ENCODE results near the gene RNF181.
"Not testable (repeated sequence)": the region's sequence is repeated elsewhere in the genome, so short reads cannot be mapped to it uniquely, and the experiment has no call there.

Gene RNF181

DNA sequence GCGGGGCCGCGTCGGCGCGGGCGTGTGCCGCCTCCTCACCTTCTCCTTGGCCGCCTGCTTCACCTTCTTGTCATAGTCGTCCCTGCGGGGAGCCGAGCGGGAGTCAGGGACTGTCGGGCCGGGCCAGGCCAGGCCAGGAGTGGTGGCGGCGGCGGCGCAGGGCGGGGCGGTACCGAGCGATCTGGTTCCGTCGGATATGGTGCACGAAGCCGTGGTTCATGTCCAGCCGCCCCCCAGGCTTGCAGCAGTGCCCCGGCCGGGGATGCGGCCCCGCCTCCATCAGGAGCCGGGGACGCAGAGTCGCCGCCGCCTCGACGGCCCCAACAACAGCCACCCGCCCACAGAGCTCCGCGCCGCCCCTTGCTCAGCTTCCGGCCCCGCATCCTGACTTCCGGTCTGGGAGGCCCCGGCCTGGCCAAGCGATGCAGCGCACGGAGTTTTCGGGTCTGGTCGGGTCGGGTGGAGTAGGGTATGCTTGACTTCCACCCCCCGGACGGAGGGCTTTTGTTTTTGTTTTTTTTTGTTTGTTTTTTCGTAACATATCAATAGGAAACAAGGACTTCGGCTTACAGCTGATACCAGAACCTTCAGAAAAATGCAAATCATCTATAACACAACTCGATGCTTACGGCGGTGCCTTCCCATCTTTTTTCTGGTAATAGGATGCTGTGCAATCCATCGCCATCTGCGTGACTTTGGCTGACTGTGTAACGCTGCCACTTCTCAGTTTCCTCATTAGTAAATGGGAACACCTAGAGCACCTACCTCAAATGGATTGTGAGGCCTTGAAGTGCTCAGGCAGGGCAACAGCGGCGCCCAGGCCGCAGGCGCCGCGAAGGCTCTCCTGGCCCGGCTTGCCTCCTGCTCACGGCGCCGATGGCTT is 16.4 kb downstream of the RNF181 start, which contains the start of gene C2orf68:
Gene C2orf68, minus strand, starts transcription at position 362 of the 883 bp plus-strand sequence. Its CDS starts 82 bp downstream, at position 280.
- TF ChIP-seq POLR2AphosphoS5 (IDR thresholded peaks at IDR 0.05; ENCODE audit: low read depth) (peak; percentile 82), GABPA (IDR thresholded peaks at IDR 0.05; ENCODE audit: low read depth) (peak; percentile 93), SPI1 (IDR thresholded peaks at IDR 0.05; ENCODE audit: borderline replicate concordance, low read depth) (no peak; the same call in 1 of the 2 replicates)
- TF ChIP-seq, protein P1, sequence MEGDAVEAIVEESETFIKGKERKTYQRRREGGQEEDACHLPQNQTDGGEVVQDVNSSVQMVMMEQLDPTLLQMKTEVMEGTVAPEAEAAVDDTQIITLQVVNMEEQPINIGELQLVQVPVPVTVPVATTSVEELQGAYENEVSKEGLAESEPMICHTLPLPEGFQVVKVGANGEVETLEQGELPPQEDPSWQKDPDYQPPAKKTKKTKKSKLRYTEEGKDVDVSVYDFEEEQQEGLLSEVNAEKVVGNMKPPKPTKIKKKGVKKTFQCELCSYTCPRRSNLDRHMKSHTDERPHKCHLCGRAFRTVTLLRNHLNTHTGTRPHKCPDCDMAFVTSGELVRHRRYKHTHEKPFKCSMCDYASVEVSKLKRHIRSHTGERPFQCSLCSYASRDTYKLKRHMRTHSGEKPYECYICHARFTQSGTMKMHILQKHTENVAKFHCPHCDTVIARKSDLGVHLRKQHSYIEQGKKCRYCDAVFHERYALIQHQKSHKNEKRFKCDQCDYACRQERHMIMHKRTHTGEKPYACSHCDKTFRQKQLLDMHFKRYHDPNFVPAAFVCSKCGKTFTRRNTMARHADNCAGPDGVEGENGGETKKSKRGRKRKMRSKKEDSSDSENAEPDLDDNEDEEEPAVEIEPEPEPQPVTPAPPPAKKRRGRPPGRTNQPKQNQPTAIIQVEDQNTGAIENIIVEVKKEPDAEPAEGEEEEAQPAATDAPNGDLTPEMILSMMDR (IDR thresholded peaks at IDR 0.05; ENCODE audit: insufficient read depth, low read length) = no peak
- TF ChIP-seq, protein P2, sequence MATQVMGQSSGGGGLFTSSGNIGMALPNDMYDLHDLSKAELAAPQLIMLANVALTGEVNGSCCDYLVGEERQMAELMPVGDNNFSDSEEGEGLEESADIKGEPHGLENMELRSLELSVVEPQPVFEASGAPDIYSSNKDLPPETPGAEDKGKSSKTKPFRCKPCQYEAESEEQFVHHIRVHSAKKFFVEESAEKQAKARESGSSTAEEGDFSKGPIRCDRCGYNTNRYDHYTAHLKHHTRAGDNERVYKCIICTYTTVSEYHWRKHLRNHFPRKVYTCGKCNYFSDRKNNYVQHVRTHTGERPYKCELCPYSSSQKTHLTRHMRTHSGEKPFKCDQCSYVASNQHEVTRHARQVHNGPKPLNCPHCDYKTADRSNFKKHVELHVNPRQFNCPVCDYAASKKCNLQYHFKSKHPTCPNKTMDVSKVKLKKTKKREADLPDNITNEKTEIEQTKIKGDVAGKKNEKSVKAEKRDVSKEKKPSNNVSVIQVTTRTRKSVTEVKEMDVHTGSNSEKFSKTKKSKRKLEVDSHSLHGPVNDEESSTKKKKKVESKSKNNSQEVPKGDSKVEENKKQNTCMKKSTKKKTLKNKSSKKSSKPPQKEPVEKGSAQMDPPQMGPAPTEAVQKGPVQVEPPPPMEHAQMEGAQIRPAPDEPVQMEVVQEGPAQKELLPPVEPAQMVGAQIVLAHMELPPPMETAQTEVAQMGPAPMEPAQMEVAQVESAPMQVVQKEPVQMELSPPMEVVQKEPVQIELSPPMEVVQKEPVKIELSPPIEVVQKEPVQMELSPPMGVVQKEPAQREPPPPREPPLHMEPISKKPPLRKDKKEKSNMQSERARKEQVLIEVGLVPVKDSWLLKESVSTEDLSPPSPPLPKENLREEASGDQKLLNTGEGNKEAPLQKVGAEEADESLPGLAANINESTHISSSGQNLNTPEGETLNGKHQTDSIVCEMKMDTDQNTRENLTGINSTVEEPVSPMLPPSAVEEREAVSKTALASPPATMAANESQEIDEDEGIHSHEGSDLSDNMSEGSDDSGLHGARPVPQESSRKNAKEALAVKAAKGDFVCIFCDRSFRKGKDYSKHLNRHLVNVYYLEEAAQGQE (IDR thresholded peaks at IDR 0.05; ENCODE audit: insufficient replicate concordance, low read depth) = no peak
- Histone ChIP-seq H3K27me3 (ENCODE audit: insufficient read depth, poor library complexity, severe bottlenecking) (no peaks in the 10 kb centered on the region), H3K27ac (replicated peaks) (peak within 1 kb of the TSS; percentile 86), H3K4me3 (replicated peaks; ENCODE audit: insufficient read depth, low read length) (peak within 1 kb of the TSS; percentile 91)
- DNase-seq (ENCODE audit: low read depth in 1 of 2, low spot score in 1 of 2) = peak; percentile 89 to 94

DNA sequence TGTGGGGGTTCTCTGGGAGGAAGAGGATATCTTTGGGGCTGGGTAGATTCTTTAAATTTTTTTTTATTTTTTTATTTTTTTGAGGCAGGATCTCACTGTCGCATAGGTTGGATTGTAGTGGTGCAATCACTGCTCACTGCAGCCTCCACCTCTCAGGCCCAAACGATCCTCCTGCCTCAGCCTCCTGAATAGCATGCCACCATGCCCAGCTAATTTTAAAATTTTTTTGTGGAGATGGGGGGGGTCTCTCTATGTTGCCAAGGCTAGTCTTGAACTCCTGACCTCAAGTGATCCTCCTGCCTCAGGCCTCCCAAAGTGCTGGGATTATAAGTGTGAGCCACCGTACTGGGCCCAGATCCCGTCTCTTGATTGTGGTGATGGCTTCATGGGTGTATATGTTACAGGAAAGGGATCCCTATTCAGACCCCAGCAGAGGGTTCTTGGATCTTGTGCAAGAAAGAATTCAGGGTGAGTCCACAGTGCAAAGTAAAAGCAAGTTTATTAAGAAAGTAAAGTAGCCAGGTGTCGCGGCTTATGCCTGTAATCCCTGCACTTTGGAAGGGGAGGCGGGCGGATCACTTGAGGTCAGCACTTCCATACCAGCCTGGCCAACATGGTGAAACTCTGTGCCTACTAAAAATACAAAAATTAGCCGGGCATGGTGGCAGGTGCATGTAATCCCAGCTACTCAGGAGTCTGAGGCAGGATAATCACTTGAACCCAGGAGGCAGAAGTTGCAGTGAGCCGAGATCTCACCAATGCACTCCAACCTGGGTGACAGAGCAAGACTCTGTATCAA is 18.4 kb downstream of the RNF181 start:
- TF ChIP-seq, protein P2 (IDR thresholded peaks at IDR 0.05; ENCODE audit: insufficient replicate concordance, low read depth) = no peak
- TF ChIP-seq SPI1 (IDR thresholded peaks at IDR 0.05; ENCODE audit: borderline replicate concordance, low read depth) (no peak), POLR2AphosphoS5 (IDR thresholded peaks at IDR 0.05; ENCODE audit: low read depth) (no peak), GABPA (IDR thresholded peaks at IDR 0.05; ENCODE audit: low read depth) (no peak)
- TF ChIP-seq, protein P1 (IDR thresholded peaks at IDR 0.05; ENCODE audit: insufficient read depth, low read length) = no peak
- Histone ChIP-seq H3K27ac (replicated peaks) (no peak overlapping the region), H3K27me3 (ENCODE audit: insufficient read depth, poor library complexity, severe bottlenecking) (no peaks in the 10 kb centered on the region), H3K4me3 (replicated peaks; ENCODE audit: insufficient read depth, low read length) (no peak overlapping the region)
- no peak for DNase-seq (ENCODE audit: low read depth in 1 of 2, low spot score in 1 of 2)

GRCh38 chr2:85614757-85615156 is 19.2 kb downstream of the RNF181 start:
- not testable (repeated sequence) for DNase-seq (ENCODE audit: low read depth in 1 of 2, low spot score in 1 of 2); H3K27ac ChIP-seq (replicated peaks); H3K4me3 ChIP-seq (replicated peaks; ENCODE audit: insufficient read depth, low read length); H3K27me3 ChIP-seq (ENCODE audit: insufficient read depth, poor library complexity, severe bottlenecking)

GRCh38 chr2:85615413-85615728 is 19.8 kb downstream of the RNF181 start:
- DNase-seq (ENCODE audit: low read depth in 1 of 2, low spot score in 1 of 2) = no peak
- Histone ChIP-seq H3K27me3 (ENCODE audit: insufficient read depth, poor library complexity, severe bottlenecking) (no peaks in the 10 kb centered on the region), H3K27ac (replicated peaks) (peak overlapping the region; percentile 93), H3K4me3 (replicated peaks; ENCODE audit: insufficient read depth, low read length) (no peak overlapping the region)
- no peak for TF ChIP-seq POLR2AphosphoS5 (IDR thresholded peaks at IDR 0.05; ENCODE audit: low read depth)
- TF ChIP-seq SPI1 (IDR thresholded peaks at IDR 0.05; ENCODE audit: borderline replicate concordance, low read depth) = no peak
- TF ChIP-seq, protein P1 (IDR thresholded peaks at IDR 0.05; ENCODE audit: insufficient read depth, low read length) = no peak
- no peak for TF ChIP-seq GABPA (IDR thresholded peaks at IDR 0.05; ENCODE audit: low read depth)
- TF ChIP-seq, protein P2 (IDR thresholded peaks at IDR 0.05; ENCODE audit: insufficient replicate concordance, low read depth) = no peak

DNA sequence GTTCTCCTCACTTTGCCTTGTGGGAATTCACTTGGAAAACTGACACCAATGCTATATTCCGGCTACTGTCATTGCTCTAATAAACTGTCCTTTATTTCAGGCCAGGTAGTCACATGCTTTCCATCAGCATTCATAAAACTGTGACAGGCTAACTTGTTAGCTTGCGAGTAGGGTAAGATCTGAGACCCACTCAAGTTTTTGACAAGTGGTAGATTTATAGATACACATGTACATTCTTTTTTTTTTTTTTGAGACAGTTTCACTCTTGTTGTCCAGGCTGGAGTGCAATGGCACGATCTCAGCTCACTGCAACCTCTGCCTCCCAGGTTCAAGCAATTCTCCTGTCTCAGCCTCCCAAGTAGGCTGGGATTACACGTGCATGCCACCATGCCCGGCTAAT is 22.2 kb downstream of the RNF181 start:
- not testable (repeated sequence) for H3K27ac ChIP-seq (replicated peaks); DNase-seq (ENCODE audit: low read depth in 1 of 2, low spot score in 1 of 2); H3K4me3 ChIP-seq (replicated peaks; ENCODE audit: insufficient read depth, low read length); H3K27me3 ChIP-seq (ENCODE audit: insufficient read depth, poor library complexity, severe bottlenecking)
